ENCODE data around the gene ZNF624.
"Not testable (repeated sequence)": the region's sequence is repeated elsewhere in the genome, so short reads cannot be mapped to it uniquely, and the experiment has no call there.

The ZNF624 gene

GRCh38 chr17:16683290-16684138 is 29.9 kb upstream of the ZNF624 start:
- not testable (repeated sequence) for H3K27ac ChIP-seq (ENCODE audit: low read depth, low read length); H3K79me2 ChIP-seq (ENCODE audit: insufficient read depth, low read length); H3K9me3 ChIP-seq (ENCODE audit: insufficient read depth, low read length); H3K27me3 ChIP-seq (ENCODE audit: low read length); H3K4me3 ChIP-seq (ENCODE audit: insufficient read depth, low read length, poor library complexity, severe bottlenecking); H3K36me3 ChIP-seq (ENCODE audit: low read length); H3K4me2 ChIP-seq (ENCODE audit: low read depth, low read length, poor library complexity, severe bottlenecking); H3K9me2 ChIP-seq (replicated peaks; ENCODE audit: insufficient read depth, low read length); H4K20me1 ChIP-seq (ENCODE audit: low read depth, low read length); H3F3A ChIP-seq (ENCODE audit: insufficient read depth); H2AFZ ChIP-seq (ENCODE audit: low read depth, low read length, severe bottlenecking); H3K9ac ChIP-seq (ENCODE audit: low read length)

GRCh38 chr17:16676676-16677268 is 23.1 kb upstream of the ZNF624 start:
- Histone ChIP-seq H3F3A (ENCODE audit: insufficient read depth) (no peaks in the 10 kb centered on the region), H3K9me3 (ENCODE audit: insufficient read depth, low read length) (no peaks in the 10 kb centered on the region), H4K20me1 (ENCODE audit: low read depth, low read length) (no peaks in the 10 kb centered on the region), H3K79me2 (ENCODE audit: insufficient read depth, low read length) (no peaks in the 10 kb centered on the region), H3K36me3 (ENCODE audit: low read length) (no peaks in the 10 kb centered on the region), H3K9ac (ENCODE audit: low read length) (no peak overlapping the region), H3K27me3 (ENCODE audit: low read length) (no peaks in the 10 kb centered on the region), H3K4me2 (ENCODE audit: low read depth, low read length, poor library complexity, severe bottlenecking) (no peak overlapping the region), H3K27ac (ENCODE audit: low read depth, low read length) (no peak overlapping the region), H2AFZ (ENCODE audit: low read depth, low read length, severe bottlenecking) (no peak overlapping the region), H3K9me2 (replicated peaks; ENCODE audit: insufficient read depth, low read length) (no peaks in the 10 kb centered on the region), H3K4me3 (ENCODE audit: insufficient read depth, low read length, poor library complexity, severe bottlenecking) (no peak overlapping the region)
- TF ChIP-seq CTCF (IDR thresholded peaks at IDR 0.05; ENCODE audit: insufficient read depth, low read length, poor library complexity, severe bottlenecking) (no peak), EZH2phosphoT487 (conservative IDR thresholded peaks at IDR 0.05; ENCODE audit: low read length) (no peak)

- H3K9me3 ChIP-seq (ENCODE audit: insufficient read depth, low read length); H3F3A ChIP-seq (ENCODE audit: insufficient read depth); H2AFZ ChIP-seq (ENCODE audit: low read depth, low read length, severe bottlenecking); H3K9me2 ChIP-seq (replicated peaks; ENCODE audit: insufficient read depth, low read length); H3K4me2 ChIP-seq (ENCODE audit: low read depth, low read length, poor library complexity, severe bottlenecking); H4K20me1 ChIP-seq (ENCODE audit: low read depth, low read length); H3K4me3 ChIP-seq (ENCODE audit: insufficient read depth, low read length, poor library complexity, severe bottlenecking); H3K27ac ChIP-seq (ENCODE audit: low read depth, low read length); H3K9ac ChIP-seq (ENCODE audit: low read length); H3K27me3 ChIP-seq (ENCODE audit: low read length); H3K36me3 ChIP-seq (ENCODE audit: low read length); H3K79me2 ChIP-seq (ENCODE audit: insufficient read depth, low read length): not testable (repeated sequence)
Observed at GRCh38 chr17:16666907-16667636, 13.4 kb upstream of the ZNF624 start.

- not testable (repeated sequence) for H3K27ac ChIP-seq (ENCODE audit: low read depth, low read length); H2AFZ ChIP-seq (ENCODE audit: low read depth, low read length, severe bottlenecking); H3K27me3 ChIP-seq (ENCODE audit: low read length); H3K9me3 ChIP-seq (ENCODE audit: insufficient read depth, low read length); H3K36me3 ChIP-seq (ENCODE audit: low read length); H3K4me3 ChIP-seq (ENCODE audit: insufficient read depth, low read length, poor library complexity, severe bottlenecking); H3F3A ChIP-seq (ENCODE audit: insufficient read depth); H3K9ac ChIP-seq (ENCODE audit: low read length); H4K20me1 ChIP-seq (ENCODE audit: low read depth, low read length); H3K4me2 ChIP-seq (ENCODE audit: low read depth, low read length, poor library complexity, severe bottlenecking); H3K79me2 ChIP-seq (ENCODE audit: insufficient read depth, low read length); H3K9me2 ChIP-seq (replicated peaks; ENCODE audit: insufficient read depth, low read length)
Observed at GRCh38 chr17:16666553-16666906, 12.9 kb upstream of the ZNF624 start.
